ENCODE results near the gene PCGF6.

PCGF6 gene

GRCh38 chr10:103333934-103334520, 16.9 kb downstream of the PCGF6 start:
- Histone ChIP-seq H3K27ac (no peak overlapping the region), H3K4me3 (no peak overlapping the region)

GRCh38 chr10:103327906-103328305, 23.0 kb downstream of the PCGF6 start:
- no peak overlapping the region for H3K4me3 ChIP-seq
- no peak overlapping the region for H3K27ac ChIP-seq

DNA sequence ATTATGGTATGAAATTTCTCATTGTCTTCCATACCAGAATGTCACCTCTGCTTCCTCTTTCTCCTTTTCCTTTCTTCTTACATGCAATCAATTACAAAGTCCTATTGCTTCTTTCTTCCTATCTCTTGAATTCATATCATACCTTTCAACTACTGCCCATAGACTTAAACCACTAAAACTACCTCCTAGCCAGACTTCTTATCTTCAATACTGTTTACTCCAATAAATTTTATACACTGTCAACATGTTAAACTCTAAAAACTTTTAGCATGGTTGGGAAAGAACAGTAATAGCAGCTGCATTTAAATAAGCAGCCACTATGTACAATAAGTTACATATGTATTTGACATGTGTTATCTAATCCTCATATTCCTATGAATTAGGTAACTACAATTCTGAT, 34.9 kb downstream of the PCGF6 start:
- no peak overlapping the region for H3K4me3 ChIP-seq

GRCh38 chr10:103310197-103310596, 40.7 kb downstream of the PCGF6 start:
- Histone ChIP-seq H3K4me3 (no peak overlapping the region), H3K27ac (no peak overlapping the region)

More for the DNA sequence above, 34.9 kb downstream of the PCGF6 start:
- no peak overlapping the region for H3K27ac ChIP-seq

GRCh38 chr10:103307594-103307993, 43.3 kb downstream of the PCGF6 start:
- H3K27ac ChIP-seq: no peak overlapping the region

GRCh38 chr10:103295374-103296015, 55.4 kb downstream of the PCGF6 start:
- Histone ChIP-seq H3K4me3 (no peak overlapping the region), H3K27ac (no peak overlapping the region)

More at GRCh38 chr10:103307594-103307993, 43.3 kb downstream of the PCGF6 start:
- no peak overlapping the region for H3K4me3 ChIP-seq

DNA sequence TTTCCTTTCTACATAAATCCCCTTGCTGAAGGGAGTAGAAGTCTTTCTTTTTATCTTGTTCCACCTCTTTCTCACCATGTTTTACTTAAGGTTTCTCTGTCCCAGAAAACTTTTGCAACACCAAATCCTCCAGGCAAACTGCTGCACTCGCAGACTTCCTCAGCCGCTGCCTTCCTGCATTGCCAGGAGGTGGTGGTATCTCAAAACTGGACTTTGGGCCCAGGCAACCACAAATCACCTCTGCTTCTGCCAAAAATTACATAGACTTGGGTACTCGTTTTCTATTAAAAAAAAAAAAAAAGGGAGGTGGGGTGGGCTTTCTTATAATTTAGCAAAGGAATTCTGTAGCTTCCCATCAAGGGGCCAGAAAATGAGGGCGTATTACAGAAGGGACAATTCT, 59.4 kb downstream of the PCGF6 start:
- Histone ChIP-seq H3K27ac (no peak overlapping the region), H3K4me3 (no peak overlapping the region)

DNA sequence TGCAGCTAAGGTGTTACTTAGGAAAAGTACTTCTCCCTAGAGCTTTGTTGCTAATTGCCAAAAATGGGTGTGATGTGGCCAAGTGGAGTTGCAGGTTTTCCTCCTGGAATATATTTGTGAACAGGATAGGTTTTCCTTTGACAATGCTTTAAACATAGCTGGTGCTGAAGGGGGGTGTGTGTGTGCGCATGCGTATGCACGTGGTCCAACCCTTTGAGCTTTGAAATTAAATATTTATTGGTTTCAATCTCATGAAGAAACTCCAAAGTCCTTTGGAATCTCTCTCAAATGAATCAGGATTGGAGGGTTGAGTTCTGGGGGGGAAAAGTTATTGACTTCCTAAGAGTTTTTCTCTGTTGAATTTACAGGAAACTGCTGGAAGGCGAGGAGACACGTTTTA, 62.9 kb downstream of the PCGF6 start:
- H3K27ac ChIP-seq: no peak overlapping the region

GRCh38 chr10:103284170-103284569, 66.8 kb downstream of the PCGF6 start:
- Histone ChIP-seq H3K27ac (no peak overlapping the region), H3K4me3 (no peak overlapping the region)

More for the DNA sequence above, 62.9 kb downstream of the PCGF6 start:
- H3K4me3 ChIP-seq: no peak overlapping the region

DNA sequence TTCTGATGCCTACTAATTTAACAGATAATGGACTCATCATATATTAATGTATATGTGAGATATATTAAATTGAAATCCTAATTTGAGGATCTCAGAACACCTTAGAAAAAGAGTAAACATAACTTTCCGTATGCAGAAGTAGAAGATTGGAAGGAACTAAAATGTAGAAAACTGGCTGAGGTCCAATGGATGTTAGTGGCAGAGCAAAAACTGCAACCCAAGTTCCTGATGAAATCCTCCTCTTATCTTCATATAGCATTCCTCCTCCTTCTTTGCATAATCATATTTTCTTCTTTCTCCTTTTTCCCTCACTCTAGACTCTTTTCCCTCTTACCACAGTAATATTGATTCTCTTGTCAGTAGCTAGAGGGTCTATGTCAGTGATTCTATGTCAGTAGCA, 68.0 kb downstream of the PCGF6 start:
- Histone ChIP-seq H3K4me3 (no peak overlapping the region), H3K27ac (no peak overlapping the region)

DNA sequence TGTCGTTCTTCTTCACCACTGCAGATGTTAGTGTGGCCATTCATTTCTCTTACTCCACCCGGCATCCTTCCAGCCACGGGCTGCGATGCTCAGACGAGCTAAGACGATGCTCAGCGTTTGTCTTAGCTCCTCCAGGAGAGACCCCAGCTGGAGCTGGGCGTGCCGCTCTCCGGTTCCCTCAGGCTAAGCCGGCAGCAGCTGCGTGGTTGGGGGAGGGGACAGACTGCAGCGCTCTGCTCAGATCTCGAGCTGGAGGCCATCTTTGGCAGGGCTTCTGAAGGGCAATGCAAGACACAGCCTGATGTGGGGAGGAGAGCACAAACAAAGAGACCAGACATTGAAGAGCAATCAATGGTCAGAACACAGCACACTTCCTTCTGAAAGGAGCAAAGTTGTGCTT, 69.2 kb downstream of the PCGF6 start:
- H3K27ac ChIP-seq: no peak overlapping the region
- no peak overlapping the region for H3K4me3 ChIP-seq

- Histone ChIP-seq H3K4me3 (no peak overlapping the region), H3K27ac (no peak overlapping the region)
Measured at GRCh38 chr10:103280506-103280905, 70.4 kb downstream of the PCGF6 start.

DNA sequence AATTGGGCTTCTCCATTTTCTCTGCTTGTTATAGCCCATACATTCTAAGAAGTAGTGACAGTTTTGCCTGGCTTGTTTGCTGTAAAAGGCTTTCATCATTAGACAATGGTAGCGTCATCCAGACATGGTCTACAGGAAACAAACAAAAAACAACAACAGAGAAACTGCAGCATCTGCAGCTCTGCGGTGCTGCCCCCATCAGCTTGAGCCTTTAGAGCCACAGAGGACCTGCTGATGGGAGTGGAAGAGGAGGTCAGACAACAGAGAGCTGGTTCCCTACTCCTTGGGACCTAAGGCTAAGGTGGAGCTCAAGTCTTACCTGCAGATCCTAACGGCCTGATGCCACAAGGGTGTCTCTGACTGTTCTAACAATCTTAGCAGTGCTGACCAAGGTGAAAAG, 70.9 kb downstream of the PCGF6 start:
- Histone ChIP-seq H3K4me3 (no peak overlapping the region), H3K27ac (no peak overlapping the region)

DNA sequence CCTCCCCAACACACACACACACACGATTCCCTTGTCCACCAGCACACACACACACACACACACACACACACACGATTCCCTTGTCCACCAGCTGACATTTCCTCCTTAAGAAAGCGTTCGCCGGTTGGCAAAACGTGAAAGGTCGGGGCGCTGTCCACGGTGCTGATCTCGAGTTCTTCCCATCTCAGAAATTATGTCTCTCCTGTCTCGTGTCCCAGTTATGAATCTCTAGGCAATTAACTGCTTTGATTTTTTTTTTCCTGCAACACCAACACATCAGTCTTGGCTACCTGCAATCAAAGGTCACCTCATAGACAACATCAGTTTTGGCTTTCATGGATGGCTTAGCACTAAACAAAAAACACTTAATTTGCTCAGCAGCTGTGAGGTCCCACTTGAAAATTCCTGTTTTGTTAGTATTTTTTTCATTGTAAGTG, 72.1 kb downstream of the PCGF6 start:
- Histone ChIP-seq H3K4me3 (no peak overlapping the region), H3K27ac (no peak overlapping the region)

- Histone ChIP-seq H3K27ac (no peak overlapping the region), H3K4me3 (no peak overlapping the region)
Measured at GRCh38 chr10:103278537-103278823, 72.5 kb downstream of the PCGF6 start.

- H3K4me3 ChIP-seq: peak overlapping the region in 6 of 7 experiments; percentile 8 to 34 (median 21)
- no peak overlapping the region for H3K27ac ChIP-seq
Measured at GRCh38 chr10:103277713-103278536, 73.0 kb downstream of the PCGF6 start.

DNA sequence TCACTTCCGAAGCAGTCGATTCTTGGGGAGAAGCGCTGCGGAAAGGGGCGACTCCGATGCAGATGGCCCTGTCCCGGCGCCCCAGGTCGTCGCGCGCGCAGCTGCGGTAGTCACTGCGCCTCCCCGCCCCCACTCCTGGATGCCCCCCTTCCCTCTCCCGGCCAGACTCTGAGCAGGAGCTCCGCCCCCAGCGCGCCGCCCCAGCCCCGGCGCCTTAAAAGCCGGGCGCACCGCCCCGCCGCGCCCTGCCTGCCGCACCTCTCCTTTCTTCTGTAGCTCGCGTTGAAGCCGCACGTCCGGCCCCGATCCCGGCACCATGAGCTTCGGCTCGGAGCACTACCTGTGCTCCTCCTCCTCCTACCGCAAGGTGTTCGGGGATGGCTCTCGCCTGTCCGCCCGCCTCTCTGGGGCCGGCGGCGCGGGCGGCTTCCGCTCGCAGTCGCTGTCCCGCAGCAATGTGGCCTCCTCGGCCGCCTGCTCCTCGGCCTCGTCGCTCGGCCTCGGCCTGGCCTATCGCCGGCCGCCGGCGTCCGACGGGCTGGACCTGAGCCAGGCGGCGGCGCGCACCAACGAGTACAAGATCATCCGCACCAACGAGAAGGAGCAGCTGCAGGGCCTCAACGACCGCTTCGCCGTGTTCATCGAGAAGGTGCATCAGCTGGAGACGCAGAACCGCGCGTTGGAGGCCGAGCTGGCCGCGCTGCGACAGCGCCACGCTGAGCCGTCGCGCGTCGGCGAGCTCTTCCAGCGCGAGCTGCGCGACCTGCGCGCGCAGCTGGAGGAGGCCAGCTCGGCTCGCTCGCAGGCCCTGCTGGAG, 73.8 kb downstream of the PCGF6 start, which contains the start of gene INA:
Gene INA (plus strand): TSS at position 243 of the 817 bp plus-strand sequence. CDS start 74 bp downstream, at position 317.
- Histone ChIP-seq H3K4me3 (peak within 1 kb of the TSS in 6 of 7 experiments; percentile 13 to 34 (median 21)), H3K27ac (no peak within 1 kb of the TSS)

DNA sequence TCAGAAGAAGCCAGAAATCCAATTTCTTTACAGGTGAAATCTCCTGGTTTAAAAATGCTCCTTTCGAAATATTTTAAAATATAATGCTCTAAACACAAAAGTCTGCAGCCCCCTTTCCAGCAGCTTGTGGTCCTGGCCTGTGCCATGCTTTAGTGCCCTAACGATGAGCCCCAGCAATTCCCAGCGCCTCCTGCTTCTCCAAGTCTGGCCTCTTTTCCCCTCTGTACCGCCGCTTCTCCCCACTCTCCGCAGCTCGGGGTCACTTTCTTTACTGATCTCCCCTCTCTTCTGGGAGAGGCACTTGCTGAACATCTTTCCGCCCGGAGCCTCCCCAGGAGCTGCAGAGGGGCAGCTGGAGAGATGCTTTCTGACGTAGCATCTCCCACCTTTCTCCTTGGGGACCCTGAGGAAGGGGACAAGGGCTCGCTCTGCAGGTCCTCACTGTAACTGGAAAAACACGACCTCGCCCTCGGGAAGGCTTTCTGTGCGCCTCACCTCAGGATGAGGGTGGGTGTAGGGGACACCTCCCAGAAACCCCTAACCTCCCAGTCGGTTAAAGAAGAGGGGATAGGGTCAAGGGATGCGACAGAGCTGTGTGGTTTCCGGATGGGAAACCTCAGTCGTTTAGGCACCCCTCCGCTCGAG, 74.6 kb downstream of the PCGF6 start:
- peak overlapping the region in 3 of 7 experiments; percentile 13 to 34 (median 31) for H3K4me3 ChIP-seq
- H3K27ac ChIP-seq: no peak overlapping the region

- no peak overlapping the region for H3K4me3 ChIP-seq
- no peak overlapping the region for H3K27ac ChIP-seq
Measured at GRCh38 chr10:103273041-103273441, 77.9 kb downstream of the PCGF6 start.

Measured in skin epidermis (tissue), 12 donors.